Transverse colon (tissue), 3 donors: ENCODE data around the gene ZNF512B.

Experiments
- CTCF ChIP-seq, 5 experiments: fragments of 200-600 bp in 3 of 5; fragments of 450-650 bp in 2 of 5; sonication (generic) in 3 of 5; IDR thresholded peaks; 1 replicate in 2 of 5; 2 replicates in 3 of 5; pipeline ENCODE4 v1.5.1; 2016 to 2017; ENCODE audit warnings: antibody characterized with exemption in 5 of 5, inconsistent platforms in 3 of 5, mild to moderate bottlenecking in 2 of 5, moderate library complexity in 1 of 5
- EP300 ChIP-seq: sonication (generic); formaldehyde crosslinking; IDR thresholded peaks from one replicate; pipeline ENCODE4 v1.6.1; 2017; ENCODE audit warnings: antibody characterized with exemption, low read depth

GRCh38 chr20:63926298-63926697, 43.4 kb downstream of the ZNF512B start:
- TF ChIP-seq EP300 (no peak), CTCF (IDR thresholded peaks at IDR 0.05) (no peak)
